HUES64 (cell line): ENCODE data around the gene RPL10A.
"Not testable (repeated sequence)": the region's sequence is repeated elsewhere in the genome, so short reads cannot be mapped to it uniquely, and the experiment has no call there.

ENCODE experiments used
- H3K27ac ChIP-seq: 2 replicates; pipeline ENCODE4 v1.7.0; 2013; ENCODE audit warnings: low read depth, low read length, inconsistent platforms
- H3K27me3 ChIP-seq: 2 replicates; pipeline ENCODE4 v1.6.1; 2013; ENCODE audit warnings: mild to moderate bottlenecking, low read length; ENCODE audit not compliant: insufficient read depth
- H3K36me3 ChIP-seq: 2 replicates; pipeline ENCODE4 v1.6.1; 2013; ENCODE audit warnings: mild to moderate bottlenecking, low read length; ENCODE audit not compliant: insufficient read depth
- H3K4me1 ChIP-seq: 2 replicates; pipeline ENCODE4 v1.6.1; 2013; ENCODE audit warnings: mild to moderate bottlenecking, low read length, moderate library complexity; ENCODE audit not compliant: insufficient read depth
- H3K4me3 ChIP-seq: 2 replicates; pipeline ENCODE4 v1.5.1; 2013; ENCODE audit warnings: mild to moderate bottlenecking, low read length, moderate library complexity
- H3K9ac ChIP-seq: 2 replicates; pipeline ENCODE4 v1.6.1; 2013; ENCODE audit warnings: mild to moderate bottlenecking, low read depth, low read length
- H3K9me3 ChIP-seq: 2 replicates; pipeline ENCODE4 v1.6.1; 2013; ENCODE audit warnings: low read depth, low read length; ENCODE audit not compliant: insufficient read depth
- WGBS: fragments of 150-250, 120-280 bp; methylation state at CpG from one replicate; pipeline ENCODE4 v1.1.7; 2013; ENCODE audit warnings: missing lambda C conversion rate; 5-methylcytosine and 5-hydroxymethylcytosine counted together

The RPL10A gene

GRCh38 chr6:35432702-35433101 is 35.5 kb upstream of the RPL10A start:
- WGBS, result 87% methylated on average over 3 of the region's 3 CpGs
- not testable (repeated sequence) for H3K36me3 ChIP-seq, H3K9ac ChIP-seq, H3K4me1 ChIP-seq, H3K27ac ChIP-seq, H3K27me3 ChIP-seq, H3K4me3 ChIP-seq
- H3K9me3 ChIP-seq, result peaks cover 15% of the 10 kb centered on the region; the same call in 1 of the 2 replicates

- H3K27ac ChIP-seq, result no peak overlapping the region
- no peak overlapping the region for H3K4me3 ChIP-seq
- no peak overlapping the region for H3K9ac ChIP-seq
- H3K4me1 ChIP-seq, result no peaks in the 10 kb centered on the region
- H3K9me3 ChIP-seq, result peaks cover 1% of the 10 kb centered on the region; the same call in 1 of the 2 replicates
- 87% methylated on average over 16 of the region's 16 CpGs for WGBS
- H3K36me3 ChIP-seq, result no peaks in the 10 kb centered on the region
- H3K27me3 ChIP-seq, result no peaks in the 10 kb centered on the region
Observed at GRCh38 chr6:35435074-35435837, 32.9 kb upstream of the RPL10A start.

- H3K9ac ChIP-seq, result no peak overlapping the region
- no peaks in the 10 kb centered on the region for H3K4me1 ChIP-seq
- no peaks in the 10 kb centered on the region for H3K36me3 ChIP-seq
- no peaks in the 10 kb centered on the region for H3K9me3 ChIP-seq
- H3K4me3 ChIP-seq, result no peak overlapping the region
- WGBS, result 73% methylated on average over 8 of the region's 8 CpGs
- no peaks in the 10 kb centered on the region for H3K27me3 ChIP-seq
- no peak overlapping the region for H3K27ac ChIP-seq
Observed at GRCh38 chr6:35436071-35436857, 31.9 kb upstream of the RPL10A start.

- not testable (repeated sequence) for H3K4me1 ChIP-seq, H3K9me3 ChIP-seq, H3K36me3 ChIP-seq, H3K4me3 ChIP-seq, H3K9ac ChIP-seq, H3K27me3 ChIP-seq, H3K27ac ChIP-seq
- WGBS, result 94% methylated on average over 7 of the region's 7 CpGs
Observed at GRCh38 chr6:35438378-35439065, 29.7 kb upstream of the RPL10A start.

GRCh38 chr6:35439308-35439707 is 28.9 kb upstream of the RPL10A start:
- WGBS, result 43% methylated on average over 3 of the region's 3 CpGs
- no peaks in the 10 kb centered on the region for H3K27me3 ChIP-seq
- H3K27ac ChIP-seq, result no peak overlapping the region
- no peak overlapping the region for H3K9ac ChIP-seq
- H3K9me3 ChIP-seq, result no peaks in the 10 kb centered on the region
- H3K4me1 ChIP-seq, result no peaks in the 10 kb centered on the region
- H3K4me3 ChIP-seq, result no peak overlapping the region
- no peaks in the 10 kb centered on the region for H3K36me3 ChIP-seq

GRCh38 chr6:35441205-35441604 is 27.0 kb upstream of the RPL10A start:
- H3K9ac ChIP-seq, result no peak overlapping the region
- no peaks in the 10 kb centered on the region for H3K36me3 ChIP-seq
- 78% methylated on average over 3 of the region's 3 CpGs for WGBS
- no peaks in the 10 kb centered on the region for H3K9me3 ChIP-seq
- no peak overlapping the region for H3K27ac ChIP-seq
- no peaks in the 10 kb centered on the region for H3K27me3 ChIP-seq
- H3K4me1 ChIP-seq, result no peaks in the 10 kb centered on the region
- H3K4me3 ChIP-seq, result no peak overlapping the region

GRCh38 chr6:35441642-35442041 is 26.6 kb upstream of the RPL10A start:
- Histone ChIP-seq H3K36me3 (no peaks in the 10 kb centered on the region), H3K4me1 (no peaks in the 10 kb centered on the region), H3K27ac (no peak overlapping the region), H3K4me3 (no peak overlapping the region), H3K27me3 (no peaks in the 10 kb centered on the region), H3K9me3 (no peaks in the 10 kb centered on the region), H3K9ac (no peak overlapping the region)
- 99% methylated on average over 4 of the region's 4 CpGs for WGBS

GRCh38 chr6:35442693-35443092 is 25.5 kb upstream of the RPL10A start:
- Histone ChIP-seq H3K9me3 (no peaks in the 10 kb centered on the region), H3K27ac (no peak overlapping the region)
- 93% methylated on average over 5 of the region's 5 CpGs for WGBS

GRCh38 chr6:35443341-35444030 is 24.7 kb upstream of the RPL10A start:
- no peak overlapping the region for H3K4me3 ChIP-seq
- no peaks in the 10 kb centered on the region for H3K27me3 ChIP-seq
- WGBS, result 86% methylated on average over 8 of the region's 9 CpGs
- no peaks in the 10 kb centered on the region for H3K36me3 ChIP-seq
- no peaks in the 10 kb centered on the region for H3K9me3 ChIP-seq
- no peak overlapping the region for H3K27ac ChIP-seq
- H3K9ac ChIP-seq, result no peak overlapping the region
- H3K4me1 ChIP-seq, result no peaks in the 10 kb centered on the region

More at GRCh38 chr6:35442693-35443092, 25.5 kb upstream of the RPL10A start:
- H3K27me3 ChIP-seq, result no peaks in the 10 kb centered on the region
- H3K4me3 ChIP-seq, result no peak overlapping the region
- no peak overlapping the region for H3K9ac ChIP-seq
- no peaks in the 10 kb centered on the region for H3K36me3 ChIP-seq
- no peaks in the 10 kb centered on the region for H3K4me1 ChIP-seq

- Histone ChIP-seq H3K27me3 (no peaks in the 10 kb centered on the region), H3K9ac (no peak overlapping the region), H3K27ac (no peak overlapping the region), H3K4me3 (no peak overlapping the region), H3K36me3 (no peaks in the 10 kb centered on the region), H3K4me1 (no peaks in the 10 kb centered on the region), H3K9me3 (no peaks in the 10 kb centered on the region)
- 89% methylated on average over 7 of the region's 7 CpGs for WGBS
Observed at GRCh38 chr6:35445691-35446090, 22.5 kb upstream of the RPL10A start.
